Measurements from ENCODE around the gene PRSS50.
A peak's percentile ranks its signal among the peaks of the same experiment; 100 is the strongest.

The PRSS50 gene

DNA sequence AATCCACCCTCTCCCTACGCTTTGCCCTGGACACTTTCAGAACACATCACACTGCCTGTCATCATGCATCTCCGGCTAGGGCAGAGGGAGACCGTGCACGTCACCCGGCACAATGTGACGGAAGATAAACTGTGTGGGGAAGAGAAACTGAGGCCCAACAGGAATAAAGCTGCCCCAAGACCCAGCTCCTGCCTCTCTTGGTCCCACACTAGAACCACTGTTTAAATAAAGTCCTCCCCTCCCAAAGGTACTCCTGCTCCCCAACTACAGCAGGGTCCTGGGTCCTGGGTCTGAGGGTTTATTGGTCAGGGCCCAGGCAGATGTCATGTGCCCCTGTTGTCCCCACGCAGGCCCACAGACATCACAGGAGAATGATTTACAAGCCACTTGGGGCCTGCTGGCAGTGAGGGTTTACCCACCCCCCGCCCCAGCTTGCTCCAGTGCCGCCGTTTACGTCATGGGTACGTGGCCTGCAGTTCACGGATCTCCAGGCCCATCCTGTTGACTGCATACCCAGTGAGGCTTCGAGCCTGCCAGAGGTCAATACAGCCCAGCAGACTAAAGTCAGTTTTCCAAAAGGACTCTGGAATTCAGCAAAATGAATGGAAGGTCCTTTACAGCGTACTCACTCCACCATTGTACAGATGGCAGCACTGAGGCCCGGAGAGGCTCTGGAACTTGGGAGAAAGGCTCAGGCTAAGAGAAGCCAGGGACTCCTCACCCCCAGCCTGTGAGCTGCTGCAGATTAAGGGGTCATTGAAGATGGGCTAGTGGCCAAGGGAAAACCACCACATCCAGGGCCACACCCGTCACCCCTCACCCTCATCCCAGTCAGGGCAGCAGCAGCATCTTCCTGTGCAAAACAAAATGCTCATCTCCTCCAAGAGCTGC lies 47.4 kb downstream of the PRSS50 start:
- no peak for DNase-seq (ENCODE audit: low read depth)

DNA sequence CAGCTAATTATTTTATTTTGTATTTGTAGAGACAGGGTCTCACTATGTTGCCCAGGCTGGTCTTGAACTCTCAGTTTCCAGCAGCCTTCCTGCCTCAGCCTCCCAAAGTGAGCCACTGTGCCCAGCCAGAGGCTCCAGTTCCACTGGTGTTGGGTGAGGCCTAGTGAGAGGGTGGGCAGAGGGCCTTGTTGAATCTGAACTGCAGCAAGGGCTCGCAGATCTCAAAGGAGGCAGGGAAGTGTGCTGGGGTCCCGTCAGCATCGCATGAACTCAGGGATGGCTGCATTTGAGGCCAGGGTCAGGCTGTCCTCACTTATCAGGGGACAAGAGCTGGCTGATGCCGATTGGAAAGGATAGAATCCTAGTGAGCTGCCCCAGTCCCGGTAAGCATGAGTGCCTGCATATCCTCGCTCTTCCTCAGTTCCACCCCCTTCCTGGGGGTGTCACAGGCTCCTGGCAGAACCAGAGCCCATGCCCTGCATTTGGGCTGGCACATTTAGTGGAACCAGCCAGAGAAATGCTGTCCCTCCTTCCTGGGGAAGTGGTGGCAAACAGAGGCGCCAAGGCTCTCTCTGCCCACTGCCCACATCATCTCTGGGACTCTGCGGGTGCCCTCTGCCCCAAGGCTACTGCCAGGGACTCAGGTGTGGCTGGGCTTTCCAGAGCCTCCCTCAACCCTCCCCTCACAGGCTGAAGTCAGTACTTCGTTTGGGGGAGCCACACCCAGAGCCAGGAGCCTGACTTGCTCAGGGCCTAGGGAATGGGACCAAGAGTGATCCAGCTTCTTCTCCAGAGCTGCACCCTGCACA lies 48.3 kb downstream of the PRSS50 start:
- DNase-seq (ENCODE audit: low read depth), result no peak

DNA sequence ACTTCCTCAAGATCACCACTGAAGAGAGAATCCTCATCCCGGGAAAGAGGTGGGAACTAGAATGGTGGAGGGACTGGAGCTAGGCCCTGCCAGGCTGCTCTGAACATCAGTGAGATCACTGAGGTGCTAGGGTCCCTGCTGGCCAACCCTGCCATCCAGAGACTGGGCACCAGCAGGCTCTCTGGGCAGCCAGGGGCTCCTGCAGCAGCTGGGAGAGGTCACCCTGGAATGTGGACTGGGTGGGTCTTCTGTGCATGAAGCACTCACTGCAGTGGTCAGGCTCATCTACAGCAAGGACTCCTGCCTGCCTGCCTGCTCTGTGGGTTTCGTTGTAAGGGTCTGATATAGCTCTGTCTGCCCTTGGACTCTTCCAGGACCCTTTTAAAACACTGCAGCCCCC lies 49.1 kb downstream of the PRSS50 start:
- no peak for DNase-seq (ENCODE audit: low read depth)

DNA sequence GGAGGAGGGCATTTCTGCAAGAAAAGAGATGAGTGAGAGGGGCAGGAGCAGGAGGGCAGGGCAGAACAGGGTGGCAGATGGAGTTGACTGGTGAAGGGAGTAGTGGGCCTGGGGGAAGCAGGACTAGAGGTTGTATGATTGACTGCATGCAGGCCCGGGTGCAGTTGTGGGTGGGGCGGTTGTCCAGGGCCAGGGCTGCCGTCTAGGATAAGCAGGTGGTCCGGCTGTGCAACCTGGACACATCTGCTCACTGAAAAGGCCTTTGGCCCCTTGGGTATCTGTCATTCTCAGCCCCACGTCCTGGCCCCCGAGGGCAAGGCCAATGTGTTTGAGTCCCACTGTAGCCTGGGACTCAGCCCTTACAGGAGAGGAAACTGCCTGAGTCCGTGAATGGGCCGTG lies 49.6 kb downstream of the PRSS50 start:
- no peak for DNase-seq (ENCODE audit: low read depth)

DNA sequence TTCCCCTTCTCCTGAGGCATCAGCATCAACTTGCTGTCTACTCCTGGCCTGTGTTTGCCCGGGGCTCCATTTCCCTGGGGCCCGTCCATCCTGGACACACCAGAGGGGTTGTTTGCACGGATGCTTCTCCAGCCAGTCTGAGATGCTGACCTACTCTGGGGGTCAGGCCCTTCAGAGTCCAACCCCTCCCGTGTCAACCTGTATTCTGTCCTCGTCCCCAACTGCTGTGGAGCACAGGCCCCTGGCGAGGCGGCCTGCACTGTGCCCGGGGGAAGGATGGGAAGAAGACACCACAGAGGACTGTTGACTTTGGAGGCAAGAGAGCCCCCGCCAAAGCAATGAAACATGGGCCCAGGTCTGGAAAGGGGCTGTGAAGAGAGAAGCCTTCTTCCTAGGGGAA lies 50.0 kb downstream of the PRSS50 start:
- no peak for DNase-seq (ENCODE audit: low read depth)

DNA sequence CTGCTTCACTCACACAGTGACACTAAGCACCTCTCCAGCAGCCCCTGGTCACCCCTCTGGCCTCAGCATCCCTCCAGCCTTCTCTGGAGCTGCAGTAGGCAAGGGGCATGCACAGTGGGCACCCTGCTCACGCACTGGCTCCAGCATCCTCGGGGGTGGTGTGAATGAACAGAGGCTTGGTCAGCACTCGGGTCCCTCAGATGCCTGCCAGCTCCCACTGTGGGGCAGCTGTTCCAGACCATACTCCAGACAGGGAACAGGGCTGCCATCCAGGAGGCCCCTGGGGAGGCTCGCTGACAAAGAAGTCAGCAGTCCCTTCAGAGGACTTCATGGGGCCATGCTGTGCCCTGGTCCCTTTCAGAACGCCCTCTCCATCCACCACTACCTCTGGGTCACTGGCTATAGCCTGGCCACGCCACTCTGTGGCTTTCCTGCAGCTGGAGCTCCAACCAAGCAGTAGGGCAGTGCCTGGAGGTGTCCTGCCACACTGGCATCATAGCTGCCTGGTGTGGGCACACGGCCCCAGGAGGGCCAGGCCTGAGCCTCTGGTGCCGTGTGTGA lies 50.5 kb downstream of the PRSS50 start:
- no peak for DNase-seq (ENCODE audit: low read depth)

DNA sequence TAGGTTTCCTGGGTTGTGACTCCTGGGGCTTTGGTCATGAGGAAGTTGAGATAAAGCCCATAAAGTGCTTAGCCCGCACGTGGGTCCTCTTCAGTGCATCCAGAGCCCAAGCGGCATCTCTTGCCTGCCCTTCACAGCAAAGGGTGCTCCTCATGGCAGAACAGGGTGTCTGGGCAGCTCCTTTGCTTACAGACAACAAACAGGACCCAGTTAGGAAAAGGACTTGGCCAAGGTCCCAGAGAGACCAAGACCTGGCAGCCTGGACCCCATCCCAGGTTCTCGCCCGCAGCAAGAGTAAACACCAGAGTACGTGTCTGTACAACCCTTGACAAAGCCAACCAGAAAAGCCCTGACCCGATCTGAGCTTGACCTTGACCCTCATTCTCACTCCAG lies 51.2 kb downstream of the PRSS50 start:
- no peak for DNase-seq (ENCODE audit: low read depth)

DNA sequence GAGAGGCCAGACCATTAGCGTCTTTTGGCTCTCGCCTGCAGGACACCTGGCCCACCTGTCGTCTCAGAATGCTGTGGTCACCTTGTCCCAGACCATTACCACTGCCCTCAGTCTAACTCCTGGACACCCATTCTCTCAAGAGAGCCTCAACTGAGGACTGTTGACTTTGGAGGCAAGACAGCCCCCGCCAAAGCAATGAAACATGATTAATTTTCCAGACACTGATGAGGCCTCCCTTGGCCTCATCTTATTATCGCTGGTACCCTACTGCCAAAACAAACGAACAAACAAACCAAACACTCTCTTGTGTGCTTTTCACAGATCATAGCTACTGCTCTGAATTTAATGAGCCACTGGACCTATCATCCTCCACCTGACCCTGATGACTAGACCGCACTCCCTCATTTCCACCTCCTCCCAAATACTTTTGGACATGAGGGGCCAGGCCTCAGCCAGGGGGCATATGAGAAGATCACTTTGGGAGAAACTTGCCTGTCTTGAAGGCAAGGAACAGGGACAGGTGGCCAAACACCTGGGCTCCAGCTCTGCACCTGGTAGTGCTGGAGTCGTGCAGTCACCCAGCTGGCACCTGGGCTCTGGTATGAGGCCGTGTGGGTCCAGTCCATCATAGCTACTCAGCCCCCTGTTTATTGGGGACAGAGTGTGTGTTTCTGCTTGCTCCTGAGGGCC lies 51.8 kb downstream of the PRSS50 start:
- no peak for DNase-seq (ENCODE audit: low read depth)

DNA sequence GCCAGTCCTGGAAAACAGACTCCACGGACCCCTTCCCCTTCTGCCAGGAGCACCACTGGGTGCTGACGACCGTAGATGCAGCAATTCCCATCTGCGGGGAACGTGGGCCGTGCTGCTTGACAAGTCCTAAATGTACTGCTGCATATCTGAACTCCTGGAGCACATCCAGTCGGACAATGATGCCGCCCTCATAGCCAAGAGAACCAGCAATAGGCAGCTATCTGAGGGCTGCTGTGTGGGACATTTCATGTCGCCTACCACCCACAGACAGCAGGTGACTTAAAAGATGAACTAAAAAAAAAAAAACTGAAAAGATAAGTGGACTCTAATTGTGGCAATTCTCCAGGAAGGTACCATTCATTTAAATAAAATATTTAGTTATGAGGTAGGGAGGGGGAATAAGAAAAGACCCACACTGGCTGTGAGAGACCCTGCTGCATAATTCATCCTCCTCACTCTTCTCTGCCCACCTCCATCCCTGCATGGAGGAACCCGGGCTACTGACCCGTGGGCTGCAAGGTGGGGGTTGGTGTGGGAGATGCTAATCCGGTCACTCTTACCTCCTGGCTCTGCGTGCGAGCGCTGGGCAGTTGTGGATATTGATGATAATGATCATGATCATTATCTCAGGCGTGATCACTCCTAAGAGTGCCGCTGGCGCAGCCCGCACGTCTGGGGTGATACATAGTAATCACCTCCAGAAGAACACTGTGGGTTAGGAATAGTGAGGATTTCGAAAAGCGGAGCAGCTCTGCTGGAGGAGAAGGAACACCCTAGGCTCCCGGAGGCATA lies 52.5 kb downstream of the PRSS50 start:
- no peak for DNase-seq (ENCODE audit: low read depth)

DNA sequence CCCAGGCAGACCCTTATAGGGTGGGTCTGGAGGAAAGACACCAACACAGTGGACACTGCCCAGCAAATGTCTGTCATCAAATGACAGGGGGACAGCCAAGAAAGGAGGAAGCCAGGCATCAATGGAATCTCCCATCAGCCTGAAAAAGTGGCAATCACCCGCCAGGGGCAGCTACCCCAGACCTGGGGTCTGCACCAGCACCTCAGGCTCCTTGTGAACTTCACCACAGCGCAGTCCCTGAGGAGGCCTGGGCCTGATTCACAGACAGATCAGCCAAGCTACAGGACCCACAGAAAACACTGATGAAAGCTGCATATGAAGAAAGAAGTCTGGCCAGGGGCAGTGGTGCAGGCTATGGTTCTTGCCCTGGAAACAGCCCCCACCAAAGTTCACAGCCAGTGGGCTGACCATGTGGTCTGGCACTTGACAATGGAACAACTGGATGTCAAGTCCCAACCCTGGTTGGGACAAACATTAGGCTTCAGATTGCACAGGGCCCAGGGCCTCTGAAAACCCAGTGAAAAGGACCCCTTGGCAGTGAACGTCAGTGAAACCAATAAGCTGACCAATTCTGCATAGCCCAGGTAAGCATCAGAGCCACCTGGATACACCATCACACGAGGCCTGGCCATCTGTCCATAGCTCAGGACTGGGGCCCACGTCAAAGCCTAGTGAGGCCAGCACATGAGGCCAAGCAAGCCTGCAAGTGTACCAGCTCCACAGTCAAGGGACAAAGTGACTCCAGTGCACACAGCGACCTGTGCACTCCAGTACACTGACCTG lies 53.3 kb downstream of the PRSS50 start:
- no peak for DNase-seq (ENCODE audit: low read depth)

DNA sequence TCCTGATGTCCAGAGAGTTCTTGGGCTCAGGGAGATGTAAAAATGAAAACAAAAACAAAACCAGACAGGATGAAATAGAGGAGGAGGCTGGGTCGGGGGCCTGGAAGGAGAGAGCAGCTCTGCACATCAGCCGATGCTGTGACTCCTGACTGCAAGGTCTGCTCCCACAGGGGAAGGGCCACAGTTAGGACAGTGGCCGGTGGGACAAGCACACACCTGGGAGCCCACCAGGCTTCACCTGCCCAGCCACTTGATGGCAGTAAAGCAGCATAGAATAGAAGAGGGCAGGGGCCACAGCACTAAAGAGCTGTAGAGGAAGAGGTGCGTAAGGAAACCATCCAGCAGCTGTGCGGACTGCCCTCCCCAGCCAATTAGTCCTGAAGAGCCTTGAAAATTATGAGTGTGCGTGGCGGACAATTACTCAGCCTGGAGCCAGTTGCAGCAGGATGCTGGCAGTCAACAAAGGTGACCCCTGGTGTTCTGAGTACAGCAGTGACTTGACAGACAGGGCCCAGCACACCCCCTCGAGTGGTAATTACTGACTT lies 54.0 kb downstream of the PRSS50 start:
- DNase-seq (ENCODE audit: low read depth), result peak; percentile 8

DNA sequence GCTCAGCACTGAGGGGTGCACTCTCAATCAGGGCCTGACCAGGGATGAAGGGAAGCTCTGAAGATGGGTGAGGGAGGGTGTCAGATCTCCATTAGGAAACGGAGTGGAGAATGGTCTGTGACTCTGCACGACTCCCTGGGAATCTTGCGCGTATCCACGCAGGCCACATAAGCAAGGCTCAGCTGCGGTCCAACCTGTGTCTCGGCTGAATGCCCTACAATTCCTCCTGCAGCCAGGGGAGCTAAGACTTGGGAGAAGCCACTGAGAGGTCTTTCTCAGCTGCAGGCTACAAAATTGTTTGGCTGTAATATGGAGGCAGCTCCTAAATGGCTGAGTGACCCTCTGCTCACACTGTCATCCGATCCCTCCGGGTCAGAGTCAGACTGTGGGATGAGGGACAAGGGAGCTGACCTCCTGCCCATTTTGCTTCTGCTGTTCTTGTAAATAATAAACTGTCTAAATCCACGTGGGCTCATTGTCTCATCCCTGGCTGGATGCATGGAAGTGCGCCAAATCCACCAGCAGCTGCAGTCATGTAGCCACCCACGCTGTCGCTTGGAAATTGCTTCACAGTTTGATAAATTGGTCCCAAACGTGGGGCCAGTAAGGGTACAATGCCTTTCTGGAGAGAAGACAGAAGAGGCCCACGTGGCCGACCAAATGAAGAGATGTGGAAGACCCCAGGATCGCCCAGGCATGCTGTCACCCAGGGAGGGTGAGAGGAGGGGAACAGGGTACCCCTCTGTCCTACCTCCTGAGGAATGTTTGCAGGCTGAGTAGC lies 54.7 kb downstream of the PRSS50 start:
- no peak for DNase-seq (ENCODE audit: low read depth)

Measured in ELR (cell line).